IPS-18c (cell line): ENCODE data around the gene COL2A1.

ENCODE experiments used
- H3K4me3 ChIP-seq: 2 replicates; pipeline ENCODE4 v1.7.0; 2013; ENCODE audit warnings: low read depth, mild to moderate bottlenecking, low read length, moderate library complexity; ENCODE audit not compliant: insufficient read depth
- H3K9me3 ChIP-seq: one replicate; pipeline ENCODE4 v1.6.1; 2013; ENCODE audit warnings: mild to moderate bottlenecking, low read length, moderate library complexity; ENCODE audit not compliant: control insufficient read depth, insufficient read depth

Gene COL2A1

GRCh38 chr12:47930634-47931033, 73.6 kb downstream of the COL2A1 start:
- Histone ChIP-seq H3K9me3 (peaks cover 2% of the 10 kb centered on the region), H3K4me3 (no peak overlapping the region)

- H3K9me3 ChIP-seq, result no peaks in the 10 kb centered on the region
- H3K4me3 ChIP-seq, result no peak overlapping the region
These were observed 76.9 kb downstream of the COL2A1 start for GRCh38 chr12:47927346-47927745.
